DMS153 (cell line): ENCODE results near the gene TSC2.
A peak's percentile ranks its signal among the peaks of the same experiment; 100 is the strongest.
"Not testable (repeated sequence)": the region's sequence is repeated elsewhere in the genome, so short reads cannot be mapped to it uniquely, and the experiment has no call there.

Source experiments
- DNase-seq: peaks from one replicate; lab custom pipeline; 2025; lab: John Stamatoyannopoulos, UW

Gene TSC2

DNA sequence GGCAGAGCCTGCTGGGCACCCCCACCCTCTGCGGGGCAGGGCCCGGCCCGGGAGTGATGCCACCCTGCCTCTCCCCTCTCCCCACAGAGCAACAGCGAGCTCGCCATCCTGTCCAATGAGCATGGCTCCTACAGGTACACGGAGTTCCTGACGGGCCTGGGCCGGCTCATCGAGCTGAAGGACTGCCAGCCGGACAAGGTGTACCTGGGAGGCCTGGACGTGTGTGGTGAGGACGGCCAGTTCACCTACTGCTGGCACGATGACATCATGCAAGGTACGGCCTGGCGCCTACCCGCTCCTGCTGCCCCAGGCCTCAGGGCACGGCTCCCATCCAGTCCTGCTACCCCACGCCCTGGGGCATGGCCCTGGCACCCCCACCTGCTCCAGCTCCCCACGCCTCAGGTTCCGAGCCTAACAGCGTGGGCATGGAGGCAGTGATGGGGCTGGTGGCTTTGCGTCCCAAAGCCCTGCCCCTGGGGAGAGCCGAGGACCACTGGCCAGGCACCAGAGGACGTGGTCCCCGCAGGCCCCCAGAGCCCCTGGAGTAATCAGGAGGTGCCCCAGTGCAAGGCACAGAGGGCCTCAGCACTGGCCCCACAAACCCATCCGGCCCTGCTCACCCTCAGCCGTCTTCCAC is 38.4 kb downstream of the TSC2 start:
- DNase-seq: no peak

DNA sequence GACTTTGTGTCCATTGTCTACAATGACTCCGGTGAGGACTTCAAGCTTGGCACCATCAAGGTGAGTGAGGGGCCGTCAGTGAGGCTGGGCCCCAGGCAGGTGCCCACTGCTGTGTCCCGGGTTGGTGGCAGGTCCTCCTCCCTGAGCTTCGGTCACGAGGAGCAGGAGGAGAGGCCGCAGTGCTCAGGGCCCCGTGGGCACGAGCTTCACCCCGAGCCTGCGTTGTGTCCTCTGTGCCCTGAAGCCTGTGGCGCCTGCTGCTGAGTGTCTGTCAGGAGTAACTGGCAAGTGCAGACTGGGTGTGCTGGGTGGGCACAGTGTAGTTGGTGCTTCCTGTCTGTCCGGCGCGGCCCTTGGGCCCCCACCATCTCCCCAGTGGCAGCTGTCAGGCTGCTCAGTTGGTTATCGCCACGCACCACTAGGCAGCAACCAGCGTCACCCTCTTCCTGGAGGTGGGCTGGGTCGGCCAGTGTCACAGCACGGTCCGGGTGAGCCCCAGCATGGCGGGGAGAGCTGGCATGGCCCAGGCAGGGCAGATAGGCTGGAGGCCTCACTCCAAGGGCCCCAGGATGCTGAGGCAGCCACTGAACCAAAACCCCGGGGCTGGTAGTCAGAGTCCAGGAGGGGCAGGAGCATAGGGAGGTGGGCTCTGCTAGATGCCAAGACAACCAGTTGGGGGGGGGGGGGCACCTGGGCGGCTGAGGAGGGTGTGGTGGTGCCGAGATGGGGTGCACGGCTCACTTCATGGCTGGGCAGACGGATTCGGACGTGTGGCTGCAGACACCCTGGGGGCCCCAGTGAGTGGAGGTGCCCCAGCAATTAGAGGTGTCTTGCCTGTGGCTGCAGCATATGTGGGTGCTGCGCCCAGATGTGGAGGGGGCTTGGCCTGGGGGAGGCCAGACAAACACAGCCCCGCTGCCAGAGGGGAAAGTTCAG is 39.3 kb downstream of the TSC2 start:
- no peak for DNase-seq

DNA sequence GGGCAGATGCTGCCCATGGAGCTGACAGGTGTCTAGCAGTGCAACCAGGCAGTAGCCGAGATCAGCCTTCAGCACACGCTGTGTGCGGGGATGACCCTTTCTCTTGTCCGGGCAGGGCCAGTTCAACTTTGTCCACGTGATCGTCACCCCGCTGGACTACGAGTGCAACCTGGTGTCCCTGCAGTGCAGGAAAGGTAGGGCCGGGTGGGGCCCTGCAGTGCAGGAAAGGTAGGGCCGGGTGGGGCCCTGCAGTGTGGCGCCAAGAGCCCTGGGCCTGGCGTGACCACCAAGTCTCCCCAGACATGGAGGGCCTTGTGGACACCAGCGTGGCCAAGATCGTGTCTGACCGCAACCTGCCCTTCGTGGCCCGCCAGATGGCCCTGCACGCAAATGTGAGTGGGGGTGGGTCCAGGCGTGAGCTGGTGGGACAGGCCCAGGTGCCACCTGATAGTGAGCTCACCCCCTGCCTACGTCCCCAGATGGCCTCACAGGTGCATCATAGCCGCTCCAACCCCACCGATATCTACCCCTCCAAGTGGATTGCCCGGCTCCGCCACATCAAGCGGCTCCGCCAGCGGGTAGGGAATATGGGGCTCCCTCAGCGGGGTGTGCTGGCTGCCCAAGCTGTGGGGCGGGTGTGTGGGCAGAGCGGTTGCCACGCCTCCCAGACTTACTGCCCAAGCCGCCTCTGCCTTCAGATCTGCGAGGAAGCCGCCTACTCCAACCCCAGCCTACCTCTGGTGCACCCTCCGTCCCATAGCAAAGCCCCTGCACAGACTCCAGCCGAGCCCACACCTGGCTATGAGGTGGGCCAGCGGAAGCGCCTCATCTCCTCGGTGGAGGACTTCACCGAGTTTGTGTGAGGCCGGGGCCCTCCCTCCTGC is 40.2 kb downstream of the TSC2 start:
- no peak for DNase-seq

DNA sequence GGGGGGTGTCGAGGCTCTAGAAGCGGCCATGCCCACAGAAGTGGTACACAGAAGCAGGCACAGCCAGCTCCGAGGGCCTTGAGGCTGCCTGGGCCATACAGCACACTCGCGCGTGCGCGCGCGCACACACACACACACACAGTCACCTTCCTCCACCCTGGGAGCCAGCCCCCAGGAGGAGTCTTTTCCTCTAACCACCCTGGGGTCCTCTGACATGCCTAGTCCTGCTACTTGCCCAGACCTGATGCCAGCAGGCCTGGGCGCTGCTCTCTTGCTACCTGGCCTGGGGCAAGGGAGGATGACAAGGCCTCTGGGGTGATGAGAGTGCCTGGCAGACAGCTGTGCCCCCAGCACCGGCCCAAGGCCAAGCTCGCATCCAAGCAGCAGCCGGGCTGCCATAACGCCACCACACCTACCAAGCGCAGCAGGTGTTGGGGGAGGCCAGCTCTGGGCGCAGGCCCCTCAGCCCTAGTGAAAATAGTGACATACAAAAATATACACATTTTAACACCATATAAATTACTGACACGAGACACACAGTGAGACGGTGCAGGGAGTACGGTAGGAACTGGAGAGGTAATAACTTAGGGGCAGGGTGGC is 41.1 kb downstream of the TSC2 start:
- DNase-seq: no peak

DNA sequence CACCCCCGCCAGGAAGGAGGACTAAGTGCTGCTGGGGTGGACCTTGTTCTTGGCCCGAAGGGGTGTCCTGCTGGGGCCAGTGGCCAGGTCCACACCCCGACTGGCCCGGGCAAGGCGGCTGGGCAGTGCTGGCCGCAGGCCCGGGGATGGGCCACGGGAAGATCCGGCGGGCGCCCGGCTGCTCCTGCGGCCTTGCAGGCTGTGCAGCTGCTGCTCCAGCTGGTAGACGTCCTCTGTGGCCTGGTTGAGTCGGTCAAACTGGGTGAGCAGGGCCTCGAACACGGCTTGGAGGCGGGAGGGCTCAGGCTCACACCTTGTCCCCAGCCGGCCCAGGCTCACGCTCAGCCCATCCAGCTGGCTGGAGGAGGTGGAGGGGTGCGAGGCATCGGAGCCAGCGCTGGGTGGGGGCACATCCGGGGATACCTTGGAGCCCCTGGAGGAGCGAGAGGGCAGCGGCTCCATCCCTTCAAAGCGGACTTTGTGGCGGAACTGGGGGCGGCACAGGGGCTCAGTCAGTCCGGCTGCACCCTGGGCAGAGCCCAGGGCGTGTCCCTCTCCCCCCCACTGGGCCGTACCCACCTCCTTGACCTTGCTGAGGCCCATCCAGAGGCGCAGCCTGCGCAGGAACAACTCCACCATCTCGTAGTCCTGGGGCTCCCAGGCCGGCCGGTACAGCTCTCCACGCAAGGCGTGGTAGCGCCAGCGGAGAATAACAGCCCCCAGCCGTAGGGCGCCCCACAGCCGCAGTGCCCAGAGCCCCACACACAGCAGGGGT is 42.1 kb downstream of the TSC2 start:
- DNase-seq: no peak

DNA sequence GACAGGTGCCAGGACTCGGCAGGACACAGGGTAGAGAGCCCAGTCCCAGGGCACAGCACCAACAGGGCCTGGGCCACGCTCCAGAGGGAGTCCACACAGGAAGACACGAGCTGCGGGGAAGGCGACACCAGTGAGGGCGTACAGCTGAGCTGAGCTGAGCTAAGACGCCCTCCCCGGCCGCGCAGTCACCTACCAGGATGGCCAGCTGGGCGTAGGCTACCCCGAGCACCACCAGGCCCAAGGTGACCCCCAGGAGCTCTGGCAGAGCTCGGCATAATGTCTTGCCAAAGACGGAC is 42.6 kb downstream of the TSC2 start:
- DNase-seq: no peak

DNA sequence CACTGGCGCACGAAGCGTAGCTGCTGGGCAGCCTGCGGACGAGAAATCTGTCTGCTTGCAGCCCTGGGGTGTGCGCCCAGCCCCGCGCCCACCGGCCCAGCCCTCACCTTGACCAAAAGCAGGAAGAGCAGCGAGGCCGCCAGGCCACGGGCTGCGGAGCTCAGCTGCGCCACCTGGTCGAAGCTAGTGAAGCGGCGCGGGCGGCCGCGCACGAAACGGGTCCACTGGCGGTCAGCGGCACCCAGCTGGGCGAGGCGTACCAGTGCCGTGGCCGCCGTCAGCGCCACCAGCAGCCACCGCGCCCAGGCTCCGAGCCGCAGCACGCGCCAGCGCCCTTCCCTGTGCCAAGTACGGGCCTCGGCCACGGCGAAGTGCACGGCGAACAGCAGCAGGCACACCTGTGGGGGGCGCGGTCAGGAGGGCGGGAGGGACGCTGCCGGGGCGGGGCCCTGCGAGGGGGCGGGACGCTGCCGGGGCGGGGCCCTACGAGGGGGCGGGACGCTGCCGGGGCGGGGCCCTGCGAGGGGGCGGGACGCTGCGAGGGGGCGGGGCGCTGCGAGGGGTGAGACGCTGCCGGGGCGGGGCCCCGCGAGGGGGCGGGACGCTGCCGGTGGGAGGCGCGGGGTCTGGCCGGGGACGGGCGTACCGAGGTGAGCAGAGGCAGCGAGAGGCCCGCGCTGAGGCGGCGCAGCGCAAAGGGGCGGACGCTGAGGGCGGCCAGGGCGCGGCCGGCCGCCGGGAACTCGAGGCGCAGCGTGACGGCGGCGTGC is 43.2 kb downstream of the TSC2 start:
- peak; percentile 81 for DNase-seq

DNA sequence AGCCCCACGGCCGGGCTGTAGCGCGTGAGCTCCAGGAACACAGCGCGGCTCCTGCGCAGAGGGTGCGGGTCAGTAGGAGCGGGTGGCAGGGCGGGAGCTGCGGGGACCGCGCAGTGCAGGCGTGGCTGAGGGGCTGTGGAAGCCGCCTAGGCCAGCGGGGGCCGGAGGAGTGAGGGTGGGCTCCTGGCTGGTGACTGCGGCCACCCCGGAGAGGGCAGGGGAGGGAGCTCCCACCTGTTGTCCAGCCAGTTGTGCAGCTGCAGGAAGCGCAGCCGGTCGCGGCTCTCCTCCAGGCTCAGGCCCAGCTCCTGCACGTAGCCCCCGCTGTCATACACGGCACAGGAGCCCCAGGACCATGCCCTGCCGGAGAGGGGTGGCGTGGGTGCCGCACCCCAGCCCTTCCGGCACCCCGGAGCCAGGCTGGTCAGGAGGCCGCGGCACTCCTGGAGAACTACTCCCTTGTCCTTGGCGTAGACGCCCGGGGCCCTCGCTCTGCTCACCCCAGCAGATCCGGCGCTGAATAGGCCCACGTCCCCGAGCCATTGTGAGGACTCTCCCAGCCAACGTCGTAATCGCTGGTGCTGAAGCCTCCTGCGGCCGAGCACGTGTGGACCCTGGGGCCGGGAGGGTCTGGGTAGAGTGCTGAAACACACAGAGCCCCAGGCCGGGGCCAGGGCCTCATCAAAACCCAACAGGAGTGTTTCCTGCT is 43.9 kb downstream of the TSC2 start:
- DNase-seq: no peak

DNA sequence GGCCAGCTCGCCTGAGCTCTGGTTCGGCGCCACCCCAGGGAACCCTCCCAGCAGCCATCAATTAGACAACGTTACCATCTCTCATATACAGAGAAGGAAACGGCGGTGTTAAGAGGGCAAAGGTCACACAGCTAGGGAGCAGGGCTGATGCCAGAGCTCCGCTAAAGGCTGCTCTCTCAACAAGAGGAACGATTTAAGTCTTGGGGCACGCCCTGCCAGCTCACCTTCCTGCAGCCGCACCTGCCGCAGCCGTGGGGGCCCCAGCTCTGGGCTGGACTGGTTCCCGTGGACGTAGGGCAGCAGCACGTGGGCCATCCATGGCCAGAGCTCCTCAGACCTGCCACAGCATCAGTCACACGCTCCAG is 44.5 kb downstream of the TSC2 start:
- DNase-seq: no peak

DNA sequence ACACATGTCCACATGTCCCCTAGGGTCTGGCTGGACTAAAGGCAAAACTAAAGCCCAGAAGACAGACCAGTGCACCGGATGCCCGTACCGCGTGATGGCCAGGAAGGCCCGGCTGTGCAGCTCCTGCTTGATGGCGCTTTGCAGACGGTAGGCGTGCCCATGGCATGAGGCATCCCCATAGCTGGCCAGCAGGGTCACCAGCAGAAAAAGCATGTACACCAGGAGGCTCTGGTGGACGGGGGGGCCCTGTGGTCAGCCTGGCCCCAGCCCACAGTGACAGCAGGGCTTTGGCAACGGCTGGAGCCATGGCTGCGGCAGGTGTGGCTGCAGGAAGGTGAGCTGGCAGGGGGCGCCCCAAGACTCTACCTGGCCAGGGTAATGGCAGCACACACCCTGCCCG is 45.1 kb downstream of the TSC2 start:
- DNase-seq: no peak

DNA sequence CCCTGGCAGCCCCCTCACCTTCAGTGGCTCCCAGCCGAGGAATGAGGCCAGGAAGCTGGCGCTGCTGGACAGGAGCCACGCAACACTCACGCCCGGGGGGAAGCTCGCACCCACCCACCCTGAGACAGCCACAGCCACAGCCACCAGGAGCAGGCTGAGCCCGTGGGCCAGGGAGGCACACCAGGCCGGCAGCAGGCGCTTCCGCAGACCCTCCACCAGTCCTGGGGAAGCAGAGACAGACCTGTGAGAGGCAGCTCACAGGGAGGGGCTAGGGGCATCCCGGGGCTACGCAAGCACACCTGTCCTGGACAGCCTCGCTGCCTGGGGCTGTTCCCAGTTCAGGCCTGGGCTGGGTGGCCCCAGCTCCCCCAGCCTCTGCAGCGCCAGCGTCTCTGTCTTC is 46.0 kb downstream of the TSC2 start:
- DNase-seq: no peak

DNA sequence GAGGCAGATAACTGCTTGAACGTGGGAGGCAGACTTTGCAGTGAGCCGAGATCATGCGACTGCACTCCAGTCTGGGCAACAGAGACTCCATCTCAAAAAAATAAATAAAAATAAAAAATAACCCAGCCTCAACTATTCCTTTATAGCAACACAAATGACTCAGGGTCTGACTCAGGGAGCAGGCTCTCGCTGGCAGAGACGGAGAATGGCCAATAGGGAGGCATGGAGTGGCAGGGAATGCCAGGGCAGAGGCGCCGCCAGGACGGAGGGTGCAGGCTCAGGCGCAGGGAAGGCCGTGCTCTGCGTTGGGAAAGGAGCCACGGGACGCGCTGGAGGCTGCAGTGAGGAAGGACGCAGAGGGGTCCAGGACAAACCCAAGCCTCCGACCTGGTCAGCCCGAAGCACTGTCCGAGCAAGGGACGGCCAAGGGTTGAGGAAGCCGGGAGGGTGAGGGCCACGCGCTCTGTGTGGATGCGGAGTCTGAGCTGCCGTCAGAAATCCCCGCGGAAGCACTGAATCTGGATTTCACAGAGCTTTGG is 47.6 kb downstream of the TSC2 start:
- DNase-seq: no peak

DNA sequence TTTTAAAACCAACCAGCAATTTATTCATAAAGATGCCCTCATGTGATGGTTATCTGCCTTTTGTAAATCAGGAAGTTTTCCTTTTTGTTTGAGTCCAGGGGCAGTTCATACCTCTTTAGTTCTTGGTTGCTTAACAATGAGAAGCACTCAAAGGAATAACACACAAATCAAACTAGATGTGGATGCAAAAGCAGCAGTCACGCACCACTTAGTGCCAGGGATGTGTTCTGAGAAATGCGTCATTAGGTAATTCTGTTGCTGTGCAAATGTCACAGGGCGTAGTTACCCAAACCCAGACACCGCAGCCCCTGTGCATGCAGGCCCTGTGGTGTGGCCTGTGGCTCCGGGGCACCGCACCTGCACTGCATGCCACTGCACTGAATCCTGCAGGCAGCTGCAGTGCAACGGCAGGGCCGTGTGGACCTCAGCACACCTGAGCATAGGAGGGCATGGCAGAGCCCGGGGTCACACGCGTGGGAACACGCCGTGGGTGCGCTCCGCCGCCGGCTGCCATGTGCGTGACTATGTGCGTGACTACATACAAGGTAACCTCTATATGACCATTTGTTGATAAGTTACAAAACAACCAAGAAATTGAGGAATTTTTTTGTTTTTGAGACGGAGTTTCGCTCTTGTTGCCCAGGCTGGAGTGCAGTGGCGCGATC is 48.3 kb downstream of the TSC2 start:
- no peak for DNase-seq

DNA sequence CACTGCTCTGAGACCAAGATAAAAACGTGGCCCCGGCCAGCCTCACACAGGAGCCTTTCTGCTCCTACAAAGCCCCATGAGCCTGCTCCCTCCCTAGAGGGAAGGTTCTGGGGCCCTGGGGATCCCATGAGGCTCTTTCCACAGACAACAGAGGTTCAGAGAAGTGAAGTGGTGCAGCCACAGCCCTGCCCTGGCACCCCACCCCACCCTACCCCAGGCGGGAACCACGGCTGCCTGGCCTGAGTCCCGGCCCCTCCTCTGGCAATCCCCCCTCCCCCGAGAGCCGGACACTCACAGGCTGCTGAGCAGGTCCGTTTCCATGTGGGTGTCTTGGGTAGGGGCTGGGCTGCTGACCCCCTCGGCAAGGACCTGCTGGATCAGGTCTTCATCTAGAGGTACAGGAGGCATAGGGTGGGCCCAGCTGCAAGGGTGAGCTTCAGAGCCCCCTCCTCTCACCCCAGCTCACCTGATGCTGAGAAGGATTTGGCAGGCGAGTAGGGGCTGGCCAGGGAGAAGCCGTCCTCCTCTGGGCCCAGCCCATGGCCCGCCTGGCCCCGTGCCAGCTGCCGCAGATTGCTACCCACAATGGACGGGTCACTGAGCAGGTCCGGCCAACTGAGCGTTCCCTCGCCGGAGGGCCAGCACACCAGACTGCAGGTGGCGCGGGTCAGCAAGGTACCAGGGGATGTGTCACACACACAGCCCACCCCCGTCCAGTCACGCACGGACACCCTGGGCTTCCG is 49.2 kb downstream of the TSC2 start:
- no peak for DNase-seq

DNA sequence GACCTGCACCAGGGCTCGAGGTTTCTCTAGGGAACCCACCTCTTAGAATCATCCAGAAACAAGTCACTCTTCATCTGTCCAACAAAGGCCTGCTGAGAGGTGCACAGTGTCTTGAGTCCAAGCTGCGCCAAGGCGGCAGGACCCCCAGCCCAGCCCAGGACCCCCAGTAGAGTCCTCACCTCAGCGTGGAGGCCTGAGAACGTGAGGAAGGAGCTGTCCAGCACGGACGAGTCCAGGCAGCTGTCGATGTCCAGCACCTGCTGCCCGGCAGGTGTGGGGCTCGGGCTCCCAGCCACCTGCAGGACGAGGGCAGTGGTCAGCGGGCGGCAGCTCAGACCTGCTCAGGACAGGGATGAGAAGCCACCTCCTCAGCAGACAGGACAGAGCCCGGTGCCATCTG is 49.9 kb downstream of the TSC2 start:
- DNase-seq: not testable (repeated sequence)

DNA sequence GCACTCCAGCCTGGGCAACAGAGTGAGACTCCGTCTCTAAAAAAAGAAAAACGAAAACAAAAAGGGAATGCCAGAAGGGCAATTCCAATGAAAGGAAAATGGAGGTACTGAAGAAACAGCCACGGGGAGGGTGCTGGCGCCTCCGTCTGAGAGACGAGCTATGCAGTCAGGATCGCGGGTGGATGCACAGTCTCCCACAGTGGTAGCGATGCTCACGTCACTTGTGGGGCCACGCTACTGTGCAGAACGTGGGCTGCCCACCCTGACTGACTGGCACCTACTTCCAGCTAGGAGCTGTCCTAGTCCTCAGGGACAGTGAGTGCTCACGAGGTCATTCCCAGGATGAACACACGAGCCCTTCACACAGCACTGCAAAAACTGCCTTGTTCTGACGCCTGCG is 53.8 kb downstream of the TSC2 start:
- DNase-seq: not testable (repeated sequence)

DNA sequence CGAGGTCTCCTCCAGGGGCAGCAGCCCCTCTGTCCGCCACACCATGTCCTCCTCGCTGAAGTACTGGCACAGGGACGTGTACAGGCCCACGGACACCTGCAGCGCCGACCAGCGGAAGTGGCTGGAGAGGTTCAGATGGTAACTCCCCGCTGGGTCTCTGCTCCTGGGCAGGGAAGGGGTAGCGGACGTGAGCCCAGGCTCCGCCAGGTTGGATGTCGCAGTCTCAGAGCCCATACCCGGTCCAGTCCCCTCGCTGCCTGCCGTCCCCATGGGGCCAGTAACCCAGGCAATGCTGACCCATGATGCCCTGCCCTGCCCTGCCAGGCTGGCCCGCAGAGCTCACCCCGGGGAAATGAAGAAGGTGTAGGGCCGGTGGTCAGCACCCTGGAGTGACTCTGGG is 54.7 kb downstream of the TSC2 start:
- no peak for DNase-seq

DNA sequence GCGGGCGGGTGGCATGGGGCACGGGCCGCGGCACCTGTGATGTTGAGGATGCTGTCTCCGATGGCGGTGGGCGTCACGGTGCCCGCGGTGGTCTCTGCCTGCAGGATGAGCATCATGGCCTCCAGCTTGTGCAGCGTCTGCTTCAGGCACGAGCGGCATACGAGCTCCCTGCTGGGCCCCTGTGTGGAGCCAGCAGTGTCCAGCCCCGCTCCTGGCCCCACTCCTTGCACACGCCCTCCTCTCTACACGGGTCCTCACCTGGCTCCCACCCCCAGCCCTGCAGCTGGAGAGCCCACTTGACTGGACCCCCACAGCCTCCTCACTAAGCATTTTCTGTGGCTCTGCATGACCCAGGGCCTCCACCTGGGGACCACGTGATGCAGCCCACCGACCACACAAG is 56.7 kb downstream of the TSC2 start:
- not testable (repeated sequence) for DNase-seq

DNA sequence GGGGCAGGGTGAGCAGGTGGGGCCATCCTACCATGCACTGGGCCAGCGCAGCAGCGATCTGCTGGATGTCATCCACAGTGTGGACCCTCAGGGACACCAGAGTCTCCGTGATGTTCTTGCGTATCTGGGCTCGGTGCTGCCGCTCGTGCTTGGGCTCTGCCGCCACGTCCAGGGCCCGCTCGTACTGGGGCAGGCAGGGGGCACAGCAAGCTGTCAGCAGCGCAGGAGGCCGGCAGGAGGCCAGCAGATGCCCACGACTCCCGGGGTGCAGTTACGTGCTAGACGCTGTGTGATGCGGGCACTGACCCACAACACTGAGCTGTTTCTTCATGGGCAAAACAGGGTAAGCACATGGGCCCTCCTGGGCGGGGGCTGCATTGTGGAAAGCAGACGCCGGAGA is 57.5 kb downstream of the TSC2 start:
- DNase-seq: not testable (repeated sequence)
